HepG2 (cell line): Measurements from ENCODE around the gene KRT13. TPM values are rescaled to one million over a fixed set of nuclear protein-coding genes. Genes with fewer than 3 reads are reported as not detected.
A peak's percentile ranks its signal among the peaks of the same experiment; 100 is the strongest.

Experiments
- ELF3 ChIP-seq: IDR thresholded peaks from 2 replicates; pipeline ENCODE4 v1.6.1; 2016; ENCODE audit warnings: missing genetic modification reagents, missing compliant biosample characterization
- EZH2 ChIP-seq: conservative IDR thresholded peaks from 2 replicates; pipeline ENCODE4 v1.6.1; 2012; ENCODE audit warnings: mild to moderate bottlenecking, low read depth, low read length, moderate library complexity
- IRF9 ChIP-seq: sonication (generic); formaldehyde crosslinking; IDR thresholded peaks from 2 replicates; pipeline ENCODE4 v1.8.0; 2022; ENCODE audit warnings: missing genetic modification reagents, mild to moderate bottlenecking, borderline replicate concordance
- NFKB2 ChIP-seq: sonication (generic); formaldehyde crosslinking; IDR thresholded peaks from 2 replicates; pipeline ENCODE4 v1.4.0; 2020; ENCODE audit warnings: missing genetic modification reagents, borderline replicate concordance
- NFYB ChIP-seq: sonication (generic); formaldehyde crosslinking; IDR thresholded peaks from 2 replicates; pipeline ENCODE4 v1.4.0; 2020; ENCODE audit warnings: missing genetic modification reagents
- SNAI1 ChIP-seq: sonication (generic); formaldehyde crosslinking; IDR thresholded peaks from 2 replicates; pipeline ENCODE4 v1.5.0; 2020; ENCODE audit warnings: mild to moderate bottlenecking, missing genetic modification reagents, borderline replicate concordance
- SP5 ChIP-seq: IDR thresholded peaks from 2 replicates; pipeline ENCODE4 v1.6.1; 2016; ENCODE audit warnings: low read depth, borderline replicate concordance
- THAP7 ChIP-seq: sonication (generic); formaldehyde crosslinking; IDR thresholded peaks from 2 replicates; pipeline ENCODE4 v1.8.1; 2023; ENCODE audit warnings: mild to moderate bottlenecking, missing genetic modification reagents
- YEATS2 ChIP-seq: sonication (generic); formaldehyde crosslinking; IDR thresholded peaks from 2 replicates; pipeline ENCODE4 v1.4.0; 2020; ENCODE audit warnings: missing genetic modification reagents, borderline replicate concordance
- ZBTB46 ChIP-seq: sonication (generic); formaldehyde crosslinking; IDR thresholded peaks from 2 replicates; pipeline ENCODE4 v1.4.0; 2020; ENCODE audit warnings: mild to moderate bottlenecking, missing genetic modification reagents, borderline replicate concordance
- ZEB1 ChIP-seq: IDR thresholded peaks from 2 replicates; pipeline ENCODE4 v1.6.1; 2012; ENCODE audit warnings: mild to moderate bottlenecking, low read depth, inconsistent platforms; ENCODE audit not compliant: insufficient replicate concordance
- ZIK1 ChIP-seq: sonication (generic); formaldehyde crosslinking; IDR thresholded peaks from 2 replicates; pipeline ENCODE4 v1.5.0; 2020; ENCODE audit warnings: mild to moderate bottlenecking, low read depth, missing genetic modification reagents, borderline replicate concordance
- ZNF333 ChIP-seq: sonication (generic); formaldehyde crosslinking; IDR thresholded peaks from 2 replicates; pipeline ENCODE4 v1.4.0; 2020; ENCODE audit warnings: mild to moderate bottlenecking, missing genetic modification reagents, borderline replicate concordance
- ZNF468 ChIP-seq: sonication (generic); formaldehyde crosslinking; IDR thresholded peaks from 2 replicates; pipeline ENCODE4 v1.8.0; 2022; ENCODE audit warnings: mild to moderate bottlenecking, moderate library complexity, missing genetic modification reagents
- ZNF576 ChIP-seq: sonication (generic); formaldehyde crosslinking; IDR thresholded peaks from 2 replicates; pipeline ENCODE4 v1.4.0; 2020; ENCODE audit warnings: mild to moderate bottlenecking, missing genetic modification reagents
- ZNF589 ChIP-seq: sonication (generic); formaldehyde crosslinking; conservative IDR thresholded peaks from 2 replicates; pipeline ENCODE4 v1.8.0; 2022; ENCODE audit warnings: mild to moderate bottlenecking, moderate library complexity, missing genetic modification reagents
- ZNF597 ChIP-seq: sonication (generic); formaldehyde crosslinking; IDR thresholded peaks from 2 replicates; pipeline ENCODE4 v1.5.0; 2020; ENCODE audit warnings: missing genetic modification reagents
- ZNF670 ChIP-seq: sonication (generic); formaldehyde crosslinking; IDR thresholded peaks from 2 replicates; pipeline ENCODE4 v1.8.0; 2022; ENCODE audit warnings: mild to moderate bottlenecking, missing genetic modification reagents, borderline replicate concordance
- ZNF710 ChIP-seq: sonication (generic); formaldehyde crosslinking; IDR thresholded peaks from 2 replicates; pipeline ENCODE4 v1.5.0; 2020; ENCODE audit warnings: mild to moderate bottlenecking, missing genetic modification reagents, borderline replicate concordance
- ZNF788 ChIP-seq: sonication (generic); formaldehyde crosslinking; IDR thresholded peaks from 2 replicates; pipeline ENCODE4 v1.5.0; 2020; ENCODE audit warnings: mild to moderate bottlenecking, missing genetic modification reagents, borderline replicate concordance
- polyA plus RNA-seq, 8 experiments: library from polyadenylated mRNA; depleted of rRNA in 3 of 8; stranded (reverse) in 7 of 8; unstranded in 1 of 8; fragments of >200 nt; fragmentation: Illumina TruSeq in 4 of 8; extraction: Trizol in 4 of 8; gene quantifications; 2 replicates each; pipeline versions ENCODE4 v1.2.1 to v1.2.3, GENCODE V29; 2011 to 2016; ENCODE audit warnings: low read depth in 4 of 8, missing spikeins in 1 of 8, mixed read lengths in 1 of 8; ENCODE audit not compliant: insufficient read depth in 1 of 8
- total RNA-seq, 5 experiments: library from RNA; depleted of rRNA; stranded (reverse); fragments of >200 nt; fragmentation: Illumina TruSeq; extraction: Trizol; gene quantifications; 2 replicates each; pipeline ENCODE4 v1.2.3, GENCODE V29; 2016; ENCODE audit warnings: low read depth in 1 of 5

KRT13 gene
- total and polyA plus RNA-seq, 2 of the 13 experiments (the other 11 are each of a cell fraction or from before 2014, with no cell fraction given), result not detected

GRCh38 chr17:41527063-41528023, 21.9 kb upstream of the KRT13 start (continued):
- no peak for TF ChIP-seq ZNF597 (CRISPR knock-in tag)
- TF ChIP-seq ZBTB46 (CRISPR knock-in tag), result no peak
- TF ChIP-seq ZNF670 (CRISPR knock-in tag), result no peak
- 0 out of 2 replicates have a peak, but pooled peaks have one; percentile 51 for TF ChIP-seq ZNF468 (CRISPR knock-in tag)
- TF ChIP-seq IRF9, result peak; percentile 90; the same call in 1 of the 2 replicates
- TF ChIP-seq SP5, result peak; percentile 58; the same call in 1 of the 2 replicates
- TF ChIP-seq THAP7 (CRISPR knock-in tag), result 0 out of 2 replicates have a peak, but pooled peaks have one; percentile 10
- TF ChIP-seq ZIK1 (CRISPR knock-in tag), result 0 out of 2 replicates have a peak, but pooled peaks have one; percentile 85
- no peak for TF ChIP-seq NFKB2 (CRISPR knock-in tag)
- TF ChIP-seq ZNF710 (CRISPR knock-in tag), result peak; percentile 12; the same call in 1 of the 2 replicates
- TF ChIP-seq ZNF788 (CRISPR knock-in tag), result peak; percentile 50; the same call in 1 of the 2 replicates
- TF ChIP-seq SNAI1 (CRISPR knock-in tag), result peak; percentile 90
- TF ChIP-seq ZNF333 (CRISPR knock-in tag), result peak; percentile 76
- TF ChIP-seq ELF3 (CRISPR knock-in tag), result 0 out of 2 replicates have a peak, but pooled peaks have one; percentile 12
- 0 out of 2 replicates have a peak, but pooled peaks have one; percentile 2 for TF ChIP-seq YEATS2
- no peak for TF ChIP-seq EZH2
- 0 out of 2 replicates have a peak, but pooled peaks have one; percentile 10 for TF ChIP-seq NFYB (CRISPR knock-in tag)
- 0 out of 2 replicates have a peak, but pooled peaks have one; percentile 48 for TF ChIP-seq ZNF576
- TF ChIP-seq ZNF589 (CRISPR knock-in tag), result peak; percentile 49; the same call in 1 of the 2 replicates
- TF ChIP-seq ZEB1, result peak; percentile 5
